Hippocampal formation (tissue), 2 donors: ENCODE data around the gene SLC6A9.

Experiments
- DNase-seq, 2 donors: peaks; one replicate each; lab custom pipeline; 2025; lab: John Stamatoyannopoulos, UW

SLC6A9 gene

DNA sequence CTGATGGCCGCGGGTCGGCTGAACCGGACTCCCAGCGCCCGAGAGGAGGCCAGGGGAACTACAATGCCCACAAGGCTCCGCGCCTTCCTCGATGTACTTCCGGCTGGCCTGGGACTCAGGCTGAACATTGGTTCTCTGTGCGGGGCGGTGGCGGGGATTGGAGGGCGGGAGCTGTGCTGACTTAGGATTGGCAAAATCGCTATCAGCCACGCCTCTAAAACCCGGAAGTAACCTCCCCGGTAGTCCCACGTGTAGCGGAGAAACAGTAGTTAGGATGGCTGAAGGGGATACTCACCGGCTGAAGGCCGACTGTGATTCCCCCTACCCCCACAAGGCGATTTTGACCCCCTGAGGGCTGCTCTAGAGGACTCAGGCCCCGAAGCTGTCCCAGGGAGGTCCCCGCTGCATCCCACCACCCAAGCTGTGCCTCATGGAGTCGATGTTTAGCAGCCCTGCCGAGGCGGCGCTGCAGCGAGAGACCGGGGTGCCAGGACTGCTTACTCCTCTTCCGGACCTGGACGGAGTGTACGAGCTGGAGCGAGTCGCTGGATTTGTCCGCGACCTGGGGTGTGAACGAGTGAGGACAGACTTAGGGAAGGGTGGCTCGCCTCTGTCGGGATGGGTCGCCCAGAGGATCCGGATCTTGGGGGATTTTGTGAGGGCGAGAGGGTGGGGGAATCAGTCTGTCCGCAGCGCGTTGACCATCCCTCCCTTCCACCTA lies 61.4 kb downstream of the SLC6A9 start, which contains the start of gene DPH2:
Gene DPH2, plus strand, starts transcription at position 265 of the 721 bp plus-strand sequence. Its CDS starts 166 bp downstream, at position 431.
- DNase-seq: peak; percentile 96 to 98

DNA sequence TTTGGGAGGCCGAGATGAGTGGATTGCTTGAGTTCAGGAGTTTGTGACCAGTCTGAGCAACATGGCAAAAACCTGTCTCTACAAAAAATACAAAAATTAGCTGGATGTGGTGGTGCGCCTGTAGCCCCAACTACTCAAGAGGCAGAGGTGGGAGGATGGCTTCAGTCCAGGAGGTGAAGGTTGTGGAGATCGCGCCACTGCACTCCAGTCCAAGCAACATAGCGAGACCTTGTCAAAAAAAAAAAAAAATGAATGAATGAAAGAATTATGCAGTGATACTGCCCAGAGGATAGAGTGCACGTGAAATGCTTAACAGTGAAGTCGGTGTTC lies 61.9 kb downstream of the SLC6A9 start:
- no peak for DNase-seq

DNA sequence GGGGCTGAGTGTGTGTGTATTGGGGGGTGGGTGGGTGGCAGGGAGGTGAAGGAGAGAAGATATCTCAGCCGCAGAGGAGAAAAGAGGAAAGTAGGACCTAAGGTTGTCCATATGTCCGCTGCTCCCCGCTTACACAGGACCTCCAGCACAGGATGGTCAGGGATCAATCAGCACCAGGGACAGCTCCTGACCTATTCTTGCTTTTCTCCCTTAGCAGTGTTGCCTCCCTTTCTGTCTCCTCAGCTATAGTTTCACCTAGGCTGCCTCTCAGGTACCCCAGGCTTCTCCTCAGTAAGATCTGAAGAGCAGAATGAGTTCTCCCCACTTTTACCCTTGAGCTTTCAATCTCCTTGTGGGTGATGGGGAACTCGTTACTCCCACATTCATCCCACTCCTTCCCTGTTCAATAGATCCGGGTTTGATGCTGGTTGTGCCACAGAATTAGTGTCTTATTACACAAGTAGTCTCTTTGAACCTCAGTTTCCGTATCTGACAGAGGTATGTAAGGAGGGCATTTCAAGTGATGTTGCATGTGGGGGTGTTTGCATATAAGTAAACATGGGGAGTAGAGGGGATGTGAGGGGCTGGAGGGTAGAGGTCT lies 62.8 kb downstream of the SLC6A9 start:
- DNase-seq: no peak

DNA sequence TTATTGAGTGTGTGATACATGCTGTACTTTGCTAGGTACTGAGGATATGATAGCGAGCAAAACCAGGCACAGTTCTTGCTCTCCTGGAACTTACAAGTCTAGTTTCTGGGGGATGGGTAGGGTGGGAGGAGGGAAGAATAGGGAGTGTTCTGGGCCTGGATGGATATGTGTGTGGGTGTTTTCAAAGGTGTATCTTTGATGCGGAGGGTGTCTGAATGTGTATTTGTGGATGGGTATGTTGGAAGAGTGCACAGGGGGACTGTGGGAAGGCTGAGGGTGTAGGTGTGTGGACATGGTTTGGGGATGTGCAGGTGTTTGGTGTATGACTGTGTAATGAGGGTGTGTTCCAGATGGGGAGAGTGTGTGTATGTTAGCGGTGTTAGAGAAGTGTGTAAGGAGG lies 65.9 kb downstream of the SLC6A9 start:
- DNase-seq: no peak

DNA sequence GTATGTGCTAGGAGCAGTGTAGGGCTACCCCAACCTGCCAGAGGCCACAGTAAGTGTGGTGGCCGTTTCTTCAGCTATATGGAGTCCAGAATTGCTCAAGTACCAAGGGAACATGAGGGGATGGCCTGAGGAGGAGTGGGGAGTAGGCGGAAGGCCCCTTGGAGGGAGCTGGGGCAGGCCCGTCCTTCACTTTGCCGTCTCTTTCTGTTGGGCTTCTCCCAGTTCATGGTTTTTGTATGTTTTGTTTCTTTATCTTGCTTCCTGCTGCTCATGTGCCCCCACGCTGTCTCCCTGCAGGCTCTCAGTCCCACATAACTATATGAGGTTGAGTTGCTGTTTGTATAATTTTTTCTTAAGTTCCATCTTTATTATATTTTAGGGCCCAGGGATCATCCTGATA lies 67.4 kb downstream of the SLC6A9 start:
- DNase-seq: no peak

DNA sequence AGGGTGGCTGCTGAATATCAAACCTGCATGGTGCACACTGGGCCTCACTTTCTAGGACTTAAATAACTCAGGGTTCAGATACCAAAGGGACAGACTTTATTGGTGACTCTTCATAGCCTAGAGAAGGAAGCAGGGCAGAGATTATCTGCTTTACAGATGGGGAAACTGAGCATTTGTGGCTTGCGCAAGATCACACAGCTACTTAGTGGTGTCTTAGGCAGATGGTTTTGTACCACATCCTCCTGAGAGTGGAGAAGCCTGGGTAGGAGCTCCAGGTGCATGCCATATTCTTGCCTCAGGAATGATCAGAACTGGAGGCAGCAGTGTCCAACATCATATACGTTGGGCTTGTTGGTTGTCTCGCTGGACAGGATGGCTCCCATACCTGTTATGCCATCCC lies 68.3 kb downstream of the SLC6A9 start:
- DNase-seq: no peak

DNA sequence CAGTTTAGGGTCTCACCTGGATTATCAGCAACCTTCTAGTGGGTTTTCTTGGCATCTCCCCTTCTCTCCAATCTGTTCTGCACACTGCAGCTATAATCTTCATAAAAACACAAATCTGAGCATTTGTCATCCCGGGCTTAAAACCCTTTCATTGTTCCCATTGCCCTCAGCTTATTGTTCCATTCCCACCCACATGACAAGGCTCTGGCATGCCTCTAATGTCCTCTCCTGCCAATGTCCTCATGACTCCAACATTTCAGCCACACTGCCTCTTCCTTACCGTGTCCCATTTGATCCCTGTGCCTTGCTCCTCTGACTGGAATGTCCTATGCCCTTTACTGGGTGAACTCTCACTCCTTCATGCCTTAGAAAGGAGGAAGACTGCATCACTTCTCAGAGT lies 68.9 kb downstream of the SLC6A9 start:
- DNase-seq: peak; percentile 41 to 50

DNA sequence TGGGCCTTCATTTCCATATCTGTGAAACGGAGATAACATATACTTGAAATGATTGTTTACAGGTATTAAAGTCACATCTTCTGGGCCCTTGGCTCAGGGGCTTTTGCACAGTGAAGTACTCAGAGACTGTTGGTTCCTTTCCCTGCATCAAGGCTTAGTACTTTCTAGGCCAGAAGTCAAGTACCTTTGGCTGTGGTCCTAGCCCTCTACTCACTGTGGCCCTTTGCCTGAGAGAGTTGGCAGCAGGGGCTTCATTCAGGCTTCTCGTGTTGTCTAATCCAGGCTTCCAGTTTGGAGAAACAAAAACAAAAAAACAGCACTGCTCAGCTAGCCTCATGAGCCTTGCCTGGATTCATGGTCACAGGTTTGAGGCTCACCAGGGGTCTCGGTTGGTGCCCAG lies 69.6 kb downstream of the SLC6A9 start:
- DNase-seq: no peak

DNA sequence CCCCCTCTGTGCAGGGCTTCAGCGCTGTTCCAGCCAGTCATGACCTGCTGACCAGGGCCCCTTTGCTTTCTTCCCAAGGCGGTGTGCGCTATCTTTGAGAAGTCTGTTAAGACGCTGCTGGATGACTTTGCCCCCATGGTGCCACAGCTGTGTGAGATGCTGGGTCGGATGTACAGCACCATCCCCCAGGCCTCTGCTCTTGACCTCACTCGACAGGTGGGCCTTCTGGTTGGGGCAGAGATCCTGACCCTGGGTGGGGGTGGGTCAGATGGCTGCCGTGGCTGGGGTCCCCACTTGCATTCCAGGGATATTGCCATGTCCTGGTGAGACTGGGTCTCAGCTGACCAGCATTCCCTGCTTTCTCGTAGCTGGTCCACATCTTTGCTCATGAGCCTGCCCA lies 70.5 kb downstream of the SLC6A9 start:
- DNase-seq: no peak

DNA sequence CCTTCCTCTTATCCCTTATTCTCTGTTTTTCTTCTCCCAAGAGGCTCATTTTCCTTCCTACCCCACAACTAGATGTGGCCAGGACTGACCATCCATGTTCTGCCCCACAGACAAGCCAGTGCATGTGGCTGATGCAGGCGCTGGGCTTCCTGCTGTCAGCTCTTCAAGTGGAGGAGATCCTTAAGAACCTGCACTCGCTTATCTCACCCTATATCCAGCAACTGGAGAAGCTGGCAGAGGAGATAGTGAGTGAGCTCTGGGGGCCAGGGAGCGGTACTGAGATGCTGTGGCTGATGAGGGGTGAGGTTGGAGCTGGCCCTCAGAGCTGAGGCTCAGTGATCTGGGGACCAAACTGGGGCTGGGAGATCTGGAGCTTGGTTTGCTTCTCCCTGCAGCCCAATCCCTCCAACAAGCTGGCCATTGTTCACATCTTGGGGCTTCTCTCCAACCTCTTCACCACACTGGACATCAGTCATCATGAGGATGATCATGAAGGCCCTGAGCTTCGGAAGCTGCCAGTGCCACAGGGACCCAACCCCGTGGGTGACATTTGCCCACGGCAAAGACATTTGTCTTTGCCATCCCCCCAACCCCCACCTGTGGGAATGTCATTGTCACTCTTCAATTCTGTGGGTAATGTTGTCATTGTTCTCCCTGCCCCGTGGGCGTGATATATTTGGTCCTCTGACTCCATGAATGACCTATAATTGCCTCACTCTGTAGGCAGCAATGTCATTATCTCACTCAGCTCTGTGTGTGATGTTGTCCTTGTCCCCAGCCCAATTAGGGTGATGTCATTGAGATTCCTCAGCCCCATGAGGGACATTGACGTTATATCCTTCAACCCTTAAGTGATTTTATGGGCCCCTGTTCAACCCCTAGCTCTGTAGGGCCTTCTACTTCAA lies 72.7 kb downstream of the SLC6A9 start:
- DNase-seq: no peak

DNA sequence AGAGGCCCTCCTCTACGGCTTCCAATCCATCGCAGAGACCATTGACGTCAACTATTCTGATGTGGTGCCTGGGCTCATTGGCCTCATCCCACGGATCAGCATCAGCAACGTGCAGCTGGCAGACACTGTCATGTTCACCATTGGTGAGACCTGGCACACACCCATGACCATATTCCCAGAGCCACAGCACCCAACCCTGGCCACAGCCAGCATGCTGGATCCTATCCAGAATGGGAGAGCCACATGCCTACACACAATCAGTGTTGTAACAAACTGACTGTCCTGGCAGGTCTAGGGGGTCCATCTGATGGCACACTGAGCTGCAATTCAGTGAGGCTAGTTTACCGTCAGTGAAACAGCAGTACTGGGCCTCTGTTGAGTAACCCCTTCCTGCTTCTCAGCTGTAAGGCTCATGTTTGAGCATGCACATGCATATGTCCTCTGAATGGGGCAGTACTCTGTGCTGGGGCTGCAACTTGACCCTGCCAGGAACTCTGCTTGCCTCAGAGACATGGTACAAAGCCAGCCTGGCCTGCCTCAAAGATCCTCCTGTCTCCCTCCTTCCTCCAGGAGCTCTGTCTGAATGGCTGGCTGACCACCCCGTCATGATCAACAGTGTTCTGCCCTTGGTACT lies 73.7 kb downstream of the SLC6A9 start:
- DNase-seq: no peak

DNA sequence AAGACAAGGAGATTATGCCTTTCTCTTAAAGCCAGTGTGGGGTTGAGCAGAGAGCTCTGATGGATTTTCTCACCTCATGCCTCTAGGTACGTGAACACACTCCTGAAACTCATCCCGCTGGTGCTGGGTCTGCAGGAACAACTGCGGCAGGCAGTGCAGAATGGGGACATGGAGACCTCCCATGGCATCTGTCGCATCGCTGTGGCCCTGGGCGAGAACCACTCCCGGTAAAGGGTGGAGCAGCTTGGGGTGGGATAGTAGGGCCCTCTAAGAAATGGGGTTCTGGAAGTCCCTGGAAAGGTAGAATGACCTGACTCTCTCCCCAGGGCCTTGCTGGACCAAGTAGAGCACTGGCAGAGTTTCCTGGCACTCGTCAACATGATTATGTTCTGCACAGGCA lies 75.0 kb downstream of the SLC6A9 start:
- no peak for DNase-seq

DNA sequence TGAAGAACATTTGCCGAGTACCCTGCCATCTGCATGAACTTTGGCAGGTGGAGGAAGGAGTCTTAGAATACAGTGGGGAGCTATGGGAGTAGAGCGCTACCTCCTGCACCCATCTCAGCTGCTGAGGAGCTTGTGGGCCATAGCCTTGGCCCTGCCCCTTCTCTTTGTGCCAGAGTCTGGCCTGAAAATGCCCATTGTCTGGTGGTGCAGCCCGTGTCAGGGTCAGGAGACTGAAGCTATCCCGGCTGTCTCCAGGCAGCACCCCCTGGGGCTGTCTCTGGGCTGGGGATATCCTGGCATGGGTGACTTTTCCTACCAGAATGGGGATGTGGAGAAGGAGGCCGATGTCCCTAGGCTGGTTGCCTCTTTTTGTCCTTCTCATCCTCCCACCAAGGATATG lies 77.2 kb downstream of the SLC6A9 start:
- DNase-seq: peak; percentile 84 to 88

DNA sequence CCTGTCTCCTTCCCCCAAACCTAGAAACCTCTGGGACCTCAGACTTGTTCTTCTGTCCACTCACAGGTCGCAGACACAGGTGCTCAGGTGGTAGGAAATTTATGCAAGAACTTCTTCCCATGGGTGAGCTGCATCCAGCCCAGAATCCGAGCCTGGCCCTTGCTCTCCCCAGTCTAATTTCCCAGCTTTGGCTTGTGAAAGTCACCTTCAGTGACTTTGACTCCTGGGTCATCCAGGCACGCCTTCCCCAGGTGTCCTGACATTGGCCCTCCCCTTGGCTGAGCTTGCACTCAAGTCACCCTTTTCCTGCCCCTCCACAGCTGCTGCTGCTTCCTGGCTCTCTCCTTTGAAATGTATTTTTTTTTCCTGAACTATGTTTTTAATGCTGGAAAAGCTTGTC lies 77.9 kb downstream of the SLC6A9 start:
- DNase-seq: no peak

DNA sequence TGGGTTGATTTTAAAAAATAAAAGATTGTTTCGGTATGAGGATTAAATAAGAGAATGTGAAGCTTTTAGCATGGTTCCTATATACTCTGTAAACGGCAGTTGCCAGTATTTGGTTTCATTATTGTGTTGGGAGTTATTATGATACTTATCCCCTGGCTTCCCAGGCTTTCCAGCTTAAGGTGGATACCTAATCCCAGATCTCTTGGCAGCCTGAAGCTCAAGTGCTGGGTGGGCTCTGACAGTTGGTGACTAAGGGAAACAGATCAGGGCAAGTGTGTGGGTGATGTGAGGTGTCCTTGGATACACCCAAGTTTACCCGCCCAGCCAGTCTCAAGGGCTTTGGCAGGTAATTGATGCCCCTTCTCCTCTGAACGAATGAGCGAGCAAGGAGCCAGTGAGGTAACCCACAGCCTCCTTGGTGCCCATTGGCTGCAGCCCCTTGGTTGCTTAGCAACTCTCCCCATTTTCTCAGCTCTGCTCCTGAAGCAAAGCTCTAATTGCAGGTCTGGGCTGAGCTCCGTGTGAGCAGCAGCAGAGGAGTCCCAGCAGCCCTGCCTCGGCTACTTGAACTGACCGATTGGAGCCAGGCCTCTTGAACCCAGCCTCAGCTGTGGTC lies 78.4 kb downstream of the SLC6A9 start:
- peak in 1 of 2 donors; percentile 26 for DNase-seq

DNA sequence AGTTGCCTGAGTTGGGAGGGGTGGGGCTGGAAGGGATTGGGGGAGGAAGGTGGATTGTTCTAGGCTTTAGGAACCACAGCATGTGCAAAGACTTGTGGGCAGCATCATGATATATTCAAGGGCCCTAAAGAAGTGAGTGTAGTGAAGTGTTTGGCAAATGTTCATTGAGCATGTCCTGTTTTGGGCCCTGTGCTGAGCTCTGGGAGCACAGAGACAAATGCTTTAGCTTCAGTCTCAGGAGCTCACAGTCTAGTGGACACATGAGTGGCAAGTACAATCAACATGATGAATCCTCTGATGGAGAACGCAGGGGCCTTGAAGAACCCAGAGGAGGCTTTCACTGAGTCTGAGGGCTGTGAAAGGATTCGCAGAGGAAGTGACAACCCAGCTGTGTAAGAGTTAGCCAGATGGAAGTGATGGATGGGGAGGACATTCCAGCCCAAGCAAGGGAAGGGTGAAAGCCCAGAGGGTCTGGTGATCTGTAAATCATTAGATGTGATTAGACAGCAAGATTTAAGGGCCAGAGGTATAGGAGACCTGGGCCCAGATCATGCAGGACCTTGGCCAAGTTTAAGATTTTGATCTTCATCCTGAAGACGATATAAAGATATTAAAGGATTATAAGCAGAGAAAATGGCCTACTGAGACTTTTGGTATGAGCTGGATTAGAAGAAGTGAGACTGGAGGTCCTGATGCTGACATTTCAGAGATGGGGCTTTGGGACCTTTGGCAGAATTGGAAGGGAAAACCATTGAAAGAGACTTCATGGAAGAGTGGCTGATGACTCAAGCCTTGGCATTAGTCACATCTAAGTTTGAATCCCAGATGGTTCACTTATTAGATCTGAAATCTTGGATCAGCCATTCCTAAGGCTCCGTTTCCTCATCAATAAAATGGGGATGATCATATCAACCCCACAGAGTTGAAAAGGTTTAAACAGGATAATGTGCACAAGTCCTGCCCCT lies 80.0 kb downstream of the SLC6A9 start:
- no peak for DNase-seq

DNA sequence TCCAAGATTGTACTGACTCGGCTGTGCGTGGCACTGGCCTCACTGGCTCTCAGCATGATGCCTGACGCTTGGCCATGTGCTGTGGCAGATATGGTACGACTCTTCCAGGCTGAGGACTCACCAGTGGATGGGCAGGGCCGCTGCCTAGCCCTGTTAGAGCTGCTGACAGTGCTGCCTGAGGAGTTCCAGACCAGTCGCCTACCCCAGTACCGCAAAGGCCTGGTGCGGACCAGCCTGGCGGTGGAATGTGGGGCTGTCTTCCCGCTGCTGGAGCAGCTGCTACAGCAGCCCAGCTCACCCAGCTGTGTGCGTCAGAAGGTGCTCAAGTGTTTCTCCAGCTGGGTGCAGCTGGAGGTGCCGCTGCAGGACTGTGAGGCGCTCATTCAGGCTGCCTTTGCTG lies 81.6 kb downstream of the SLC6A9 start:
- DNase-seq: no peak

DNA sequence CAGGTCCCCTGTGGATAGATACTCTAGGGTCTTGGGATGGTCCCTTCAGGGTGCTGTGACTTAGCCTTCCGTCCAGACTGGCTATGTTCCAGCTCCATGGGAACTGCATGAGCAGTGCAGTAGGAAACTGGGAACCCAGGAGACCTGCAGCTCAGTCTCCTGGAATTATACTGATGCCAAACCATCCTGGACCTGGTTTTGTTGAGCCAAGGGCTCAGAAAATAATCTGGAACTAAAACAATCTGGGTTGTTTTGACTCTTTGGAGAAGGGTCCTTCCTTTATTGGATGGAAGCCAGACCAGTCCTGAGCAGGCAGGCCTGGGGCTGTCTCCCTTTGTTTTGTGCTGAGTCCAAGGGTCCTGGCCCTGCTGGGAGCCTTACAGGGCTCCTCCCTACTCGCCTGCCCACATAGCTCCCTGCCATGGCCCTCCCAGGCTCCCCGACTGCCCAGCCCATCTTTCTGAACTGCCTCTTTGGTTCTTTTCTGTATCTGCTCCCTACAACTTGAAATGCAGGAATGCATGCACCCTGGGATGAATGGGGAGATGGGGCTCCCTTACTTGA lies 83.3 kb downstream of the SLC6A9 start:
- no peak for DNase-seq

DNA sequence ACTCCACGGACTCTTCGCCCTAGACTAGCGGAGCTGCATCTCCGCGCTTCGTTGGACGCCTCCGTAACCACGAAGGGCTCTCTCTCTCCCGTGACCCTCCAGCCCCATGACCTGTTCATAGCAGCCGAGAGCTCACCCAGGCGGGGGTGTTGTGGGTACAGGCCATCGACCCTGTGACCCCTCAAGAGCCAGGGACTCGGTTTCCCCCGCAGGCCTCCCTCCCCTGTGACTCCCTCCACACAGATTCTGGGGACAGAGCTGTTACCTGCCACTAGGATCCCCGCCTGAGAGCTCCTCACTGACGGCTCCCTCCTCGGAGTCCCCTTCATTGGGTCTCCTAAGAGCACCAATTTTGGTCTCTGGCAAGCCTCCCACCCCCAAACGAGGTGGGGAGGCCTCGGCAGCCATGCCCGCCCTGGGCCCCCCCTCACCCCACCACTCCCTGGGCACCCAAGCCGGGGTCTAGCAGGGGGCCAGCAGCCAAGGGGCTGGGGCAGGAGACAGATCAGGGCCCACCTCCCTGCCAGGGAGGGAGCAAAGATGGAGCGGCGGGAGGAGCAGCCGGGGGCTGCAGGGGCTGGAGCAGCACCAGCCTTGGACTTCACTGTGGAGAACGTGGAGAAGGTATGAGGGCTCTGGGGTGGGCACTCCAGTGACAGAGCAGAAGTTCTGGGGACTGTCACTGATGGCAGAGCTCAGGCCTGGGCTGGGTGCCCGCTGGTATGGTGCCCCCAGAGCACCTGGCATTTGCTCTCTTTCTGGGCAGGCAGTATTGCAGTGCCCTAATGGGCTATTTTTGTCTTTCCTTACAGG lies 84.0 kb downstream of the SLC6A9 start:
- DNase-seq: no peak
